NCI-H2107 (cell line): Measurements from ENCODE around the gene BRD4.
A peak's percentile ranks its signal among the peaks of the same experiment; 100 is the strongest.

ENCODE experiments used
- DNase-seq: peaks from one replicate; lab custom pipeline; 2025; lab: John Stamatoyannopoulos, UW

The BRD4 gene

DNA sequence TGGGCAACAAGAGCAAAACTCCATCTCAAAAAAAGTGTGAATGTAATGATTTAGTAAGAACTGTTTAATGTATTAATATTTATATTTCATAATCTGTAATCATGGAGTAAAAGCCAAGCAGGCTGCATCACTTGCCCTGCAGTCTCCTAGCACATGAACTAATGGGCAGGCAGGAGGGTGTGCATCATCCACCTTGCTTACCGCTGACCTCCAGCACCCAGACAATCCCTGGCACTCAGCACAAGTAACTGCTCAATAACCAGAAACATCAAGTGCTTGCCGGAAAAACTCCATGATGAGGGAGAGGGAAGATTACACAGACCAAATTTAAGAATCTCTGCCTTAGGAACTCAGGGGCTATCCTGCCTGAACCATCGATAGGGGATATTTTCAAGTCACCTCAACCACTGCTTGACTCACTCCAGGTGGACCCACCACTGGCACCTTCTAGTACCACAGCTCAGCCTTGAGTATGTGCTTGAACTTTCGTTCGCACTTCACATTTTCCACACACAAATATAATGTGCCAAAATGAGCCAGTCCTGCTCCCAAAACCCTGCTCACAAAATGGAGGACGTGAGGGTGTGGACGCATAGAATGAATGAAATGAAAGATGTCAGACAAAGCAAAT is 18.6 kb downstream of the BRD4 start:
- no peak for DNase-seq

DNA sequence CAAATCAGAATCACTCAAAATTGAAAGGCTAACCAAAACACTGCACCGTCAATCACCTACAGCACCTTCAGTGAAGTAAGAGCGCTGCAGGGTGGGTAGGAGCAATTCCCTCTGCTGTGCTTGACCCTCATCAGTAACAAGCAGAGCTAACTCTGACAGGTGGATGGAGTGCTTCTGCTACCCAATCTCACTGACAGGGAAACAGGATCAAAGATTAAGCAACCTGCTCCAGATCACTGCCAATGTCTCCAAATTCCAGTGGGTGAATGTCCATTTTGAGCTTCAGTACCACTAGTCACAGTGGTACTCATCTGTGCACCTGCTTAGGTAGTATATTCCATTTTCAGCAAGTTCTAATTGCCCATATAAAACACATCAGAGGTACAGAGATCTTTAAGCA is 25.2 kb downstream of the BRD4 start:
- DNase-seq, result no peak

DNA sequence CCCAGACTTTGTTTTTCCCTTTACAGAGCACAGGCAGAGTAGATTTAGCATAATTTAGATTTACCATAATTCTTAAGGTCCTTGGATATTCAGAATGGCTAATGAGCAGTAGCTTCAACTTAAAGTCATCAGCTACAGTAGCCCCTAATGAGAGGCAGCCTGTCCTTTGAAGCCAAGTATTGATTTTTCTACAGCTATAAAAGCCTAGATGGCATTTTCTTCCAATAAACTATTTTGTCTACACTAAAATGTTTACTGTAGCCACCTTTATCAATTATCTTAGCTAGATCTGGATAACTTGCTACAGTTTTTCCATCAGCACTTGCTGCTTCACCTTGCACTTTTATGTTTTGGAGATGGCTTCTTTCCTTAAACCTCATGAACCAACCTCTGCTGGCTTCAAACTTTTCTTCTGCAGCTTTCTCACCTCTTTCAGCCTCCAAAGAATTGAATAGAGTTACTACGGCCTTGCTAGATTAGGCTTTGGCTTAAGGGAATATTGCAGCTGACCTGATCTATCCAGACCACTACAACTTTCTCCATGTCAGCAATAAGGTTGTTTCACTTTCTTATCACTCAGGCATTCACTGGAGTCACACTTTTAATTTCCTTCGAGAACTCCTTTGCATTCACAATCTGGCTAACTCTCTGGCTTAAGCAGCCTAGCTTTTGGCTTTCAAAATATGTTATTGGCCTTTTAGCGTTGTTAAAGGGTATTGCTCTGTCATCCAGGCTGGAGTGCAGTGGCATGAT is 26.6 kb downstream of the BRD4 start:
- DNase-seq, result no peak

DNA sequence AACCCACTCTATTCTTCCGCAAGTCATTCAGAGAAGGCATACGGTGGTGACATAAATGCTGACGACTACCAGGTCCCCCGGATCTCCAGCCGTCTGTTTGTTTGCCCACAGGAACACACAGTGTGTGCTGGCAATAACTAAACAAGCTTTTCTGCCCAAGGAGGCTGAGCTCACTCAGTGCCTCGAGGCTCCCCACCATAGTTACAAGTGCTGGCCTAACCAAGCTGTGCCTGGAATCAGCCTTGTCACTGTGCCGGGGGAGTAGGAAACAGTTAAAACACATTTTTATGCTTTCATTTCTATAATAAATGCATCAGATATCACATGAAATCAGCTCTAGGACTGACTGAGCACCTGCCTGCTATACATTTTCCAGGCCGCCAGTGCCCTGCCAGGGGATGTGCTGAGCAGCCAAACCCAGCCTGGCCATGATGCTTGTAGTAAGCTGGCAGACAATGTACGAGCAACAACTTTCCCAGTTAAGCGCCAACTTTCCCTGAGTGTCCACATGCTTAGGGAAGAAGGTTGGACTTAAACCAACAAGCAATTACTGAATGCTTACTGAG is 28.1 kb downstream of the BRD4 start:
- DNase-seq, result no peak

DNA sequence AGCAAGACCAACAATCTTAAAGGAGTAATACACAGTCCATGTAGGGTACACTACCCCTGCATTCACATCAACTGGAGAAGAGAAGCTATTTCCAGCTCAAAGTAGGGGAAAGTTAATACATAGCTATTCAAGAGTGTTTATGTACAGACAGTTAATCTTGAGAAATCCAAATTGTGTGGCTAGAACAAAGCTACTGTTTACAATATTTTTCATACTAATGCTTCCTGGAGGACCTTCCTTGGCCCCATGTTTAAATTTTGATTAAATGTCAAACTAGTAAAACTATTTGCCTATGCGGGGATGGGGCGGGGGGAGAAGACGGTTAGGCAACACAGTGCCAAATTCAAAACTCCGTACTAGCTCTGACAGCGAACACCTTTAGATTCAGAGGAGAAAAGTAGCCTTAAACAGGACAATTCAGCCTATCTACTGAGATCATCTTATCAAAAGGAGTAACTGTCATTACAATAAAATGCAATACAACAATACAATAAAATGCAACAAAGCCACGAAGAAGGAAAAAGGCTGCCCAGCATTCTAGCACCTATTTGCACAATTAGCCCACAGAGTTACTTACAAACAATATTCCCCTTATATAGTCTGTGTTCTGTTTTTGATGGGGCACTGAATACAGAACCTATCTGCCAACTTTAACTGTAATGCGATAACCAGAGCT is 29.1 kb downstream of the BRD4 start:
- no peak for DNase-seq

DNA sequence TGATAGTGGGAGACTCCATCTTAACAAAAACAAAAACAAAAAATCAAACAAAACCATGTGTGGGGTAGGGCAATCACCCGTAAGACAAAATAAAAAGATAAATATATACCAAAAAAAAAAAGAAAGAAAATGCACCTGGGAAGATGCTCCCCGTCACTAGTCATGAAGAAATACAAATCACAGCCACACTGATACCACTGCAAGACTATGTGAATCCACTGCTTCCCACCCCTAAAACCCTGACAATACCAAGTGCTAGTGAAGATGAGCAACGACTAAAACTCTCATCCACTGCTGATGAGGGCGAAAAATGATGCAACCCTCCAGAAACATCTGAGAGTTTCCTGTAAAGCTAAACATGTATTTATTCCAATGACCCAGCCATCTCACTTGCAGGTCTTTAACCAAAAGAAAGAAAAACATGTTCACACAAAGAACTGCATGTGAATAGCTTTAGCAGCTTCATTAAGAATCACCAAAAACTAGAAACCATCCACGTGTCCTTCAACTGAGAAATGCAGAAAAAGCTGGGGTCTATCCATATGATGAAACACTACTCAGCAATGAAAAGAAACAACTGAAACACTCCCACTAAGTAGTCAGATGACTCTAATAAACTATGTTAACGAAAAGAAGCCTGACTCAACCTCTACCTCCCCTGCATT is 31.7 kb downstream of the BRD4 start:
- DNase-seq, result no peak

DNA sequence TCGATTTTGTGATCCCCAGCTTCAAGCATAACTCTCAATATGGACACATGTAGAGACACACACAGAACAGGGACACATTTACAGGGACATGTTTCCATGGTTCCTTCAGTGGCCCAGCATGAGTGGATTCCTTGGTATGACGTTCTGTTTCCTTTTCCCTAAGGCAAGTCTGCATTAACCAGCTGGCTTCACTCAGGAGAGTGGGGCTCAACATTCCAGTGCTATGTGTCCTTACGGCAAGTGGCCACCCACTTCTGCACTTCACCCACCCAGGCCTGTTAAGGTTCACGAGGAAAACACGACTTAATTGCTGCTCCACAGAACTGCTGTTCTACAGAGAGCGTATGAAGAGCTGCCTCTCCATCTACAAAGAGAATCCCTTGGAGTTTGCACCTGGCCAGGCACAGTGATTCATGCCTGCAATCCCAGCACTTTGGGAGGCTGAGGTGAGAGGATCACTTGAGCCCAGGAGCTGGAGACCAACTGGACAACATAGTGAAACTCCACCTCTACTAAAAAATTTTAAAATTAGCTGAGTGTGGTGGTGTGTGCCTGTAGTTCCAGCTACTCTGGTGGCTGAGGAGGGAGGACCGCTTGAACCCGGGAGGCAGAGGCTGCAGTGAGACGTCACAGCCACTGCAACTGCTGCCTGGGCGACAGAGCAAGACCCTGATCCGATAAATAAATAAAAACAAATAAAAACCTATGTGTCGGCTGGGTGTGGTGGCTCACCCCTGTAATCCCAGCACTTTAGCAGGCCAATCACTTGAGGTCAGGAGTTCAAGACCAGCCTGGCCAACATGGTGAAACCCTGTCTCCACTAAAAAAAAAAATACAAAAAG is 32.5 kb downstream of the BRD4 start:
- no peak for DNase-seq

DNA sequence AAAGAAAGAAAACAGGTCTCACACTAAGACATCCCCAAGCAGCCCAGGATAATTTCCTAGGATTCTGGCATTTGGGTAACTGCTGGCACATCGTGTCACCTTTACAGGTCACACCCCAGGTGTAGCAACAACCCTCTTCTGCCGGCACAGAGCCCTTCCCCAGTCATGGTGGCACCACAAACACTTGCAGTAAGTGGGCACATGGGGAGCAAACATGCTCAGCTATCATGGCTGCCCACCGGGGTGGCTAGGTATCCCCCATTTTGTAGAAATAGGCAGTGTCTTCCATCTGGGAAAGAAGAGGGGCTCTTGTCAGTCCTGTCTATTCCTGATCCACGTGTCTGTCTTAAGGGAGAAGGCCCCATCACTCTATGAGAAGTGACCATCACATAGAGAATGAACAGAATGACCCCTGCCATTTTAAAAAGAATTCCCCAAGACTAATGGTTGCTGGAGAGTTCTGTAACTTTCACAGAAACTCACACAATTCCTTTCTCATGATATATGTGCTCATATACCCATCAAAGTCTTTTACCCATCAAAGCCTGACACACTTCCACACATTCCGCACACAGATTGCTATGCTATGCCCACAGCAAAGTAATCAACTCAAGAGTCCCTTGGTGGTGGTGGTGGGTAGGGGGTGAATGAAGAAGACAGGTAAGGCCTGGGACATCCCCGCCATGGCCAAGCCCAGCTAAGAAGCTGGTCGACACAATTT is 33.3 kb downstream of the BRD4 start:
- DNase-seq, result no peak

DNA sequence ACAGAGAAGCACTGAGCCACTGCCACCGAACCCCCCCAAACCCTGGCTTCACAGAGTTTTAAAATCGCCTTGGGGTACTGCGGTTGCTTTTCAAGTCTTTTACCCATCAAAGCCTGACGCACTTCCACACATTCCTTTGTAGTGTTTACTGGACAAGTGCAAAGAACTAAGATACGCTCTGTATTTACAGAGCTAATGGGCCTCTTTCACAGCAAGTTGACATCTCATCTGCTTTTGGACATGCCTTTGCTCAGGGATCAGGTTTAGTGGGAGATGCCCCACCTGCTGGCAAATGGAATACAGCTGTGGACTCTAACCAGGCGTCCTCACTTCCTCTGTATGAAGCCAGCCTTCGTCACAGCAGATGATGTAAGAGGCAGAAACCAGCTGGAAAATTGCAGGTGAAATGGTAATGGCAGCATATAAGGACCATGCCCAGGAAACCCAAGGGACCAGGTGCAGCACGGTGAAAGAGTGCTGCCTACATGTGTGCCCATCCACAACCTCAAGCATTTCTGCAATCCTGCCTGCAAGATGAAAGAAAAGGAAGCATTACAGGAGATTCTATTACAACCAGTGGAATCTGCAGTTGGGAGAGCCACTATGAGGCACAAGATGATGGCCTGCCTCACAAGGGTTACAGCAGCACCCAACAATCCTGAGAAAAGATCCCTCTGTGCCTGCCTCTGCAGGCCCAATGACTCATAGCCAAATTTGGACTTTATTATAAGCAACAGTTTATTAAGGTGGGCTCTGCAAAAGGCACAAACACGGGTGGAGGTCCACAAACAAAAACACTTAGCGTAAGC is 34.7 kb downstream of the BRD4 start:
- DNase-seq, result peak; percentile 31

DNA sequence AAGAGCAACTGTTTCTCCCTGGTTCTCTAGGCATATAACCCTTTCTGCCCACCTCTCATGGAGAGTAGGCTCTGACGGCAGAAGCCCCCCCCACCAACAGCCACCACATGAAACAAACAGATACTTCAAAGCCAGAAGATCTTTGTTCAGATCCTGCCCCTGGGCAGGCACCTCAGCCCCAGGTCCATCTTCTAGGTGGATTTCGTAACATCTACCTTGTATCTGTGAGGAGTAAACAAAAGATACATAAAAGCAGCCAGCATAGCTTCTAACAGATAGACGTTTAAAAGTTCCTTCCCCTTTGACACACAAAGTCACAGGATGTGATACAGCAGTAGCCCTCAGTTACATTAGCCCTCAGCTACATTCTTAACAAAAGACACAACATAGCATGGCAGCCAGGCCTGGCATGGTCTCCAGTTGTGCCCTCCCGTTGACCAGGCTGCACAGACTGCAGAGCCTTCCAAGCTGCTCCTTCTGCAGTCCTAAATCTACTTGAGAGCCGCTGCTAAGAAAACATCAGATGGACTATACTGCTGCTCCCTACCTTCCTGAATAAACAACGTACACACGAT is 35.4 kb downstream of the BRD4 start:
- DNase-seq, result no peak

DNA sequence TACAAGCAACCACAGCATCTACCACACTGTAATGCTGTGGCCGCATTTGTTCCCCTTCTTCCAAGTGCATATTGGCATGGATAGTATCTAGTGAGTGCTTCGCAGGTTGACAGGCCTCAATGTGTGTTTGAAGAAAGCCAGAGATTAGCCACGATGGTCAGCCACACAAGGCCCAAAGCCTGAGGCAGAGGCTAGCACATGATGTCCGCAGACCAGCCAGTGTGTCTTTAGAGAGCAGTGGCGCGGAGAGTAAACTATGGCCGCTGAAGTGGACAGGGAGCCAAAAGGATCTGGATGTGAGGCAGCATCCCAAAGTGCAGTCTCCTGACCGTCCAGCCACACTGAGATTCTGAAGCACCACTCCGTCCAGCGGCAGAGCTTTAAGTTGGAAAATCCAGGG is 36.0 kb downstream of the BRD4 start:
- no peak for DNase-seq

DNA sequence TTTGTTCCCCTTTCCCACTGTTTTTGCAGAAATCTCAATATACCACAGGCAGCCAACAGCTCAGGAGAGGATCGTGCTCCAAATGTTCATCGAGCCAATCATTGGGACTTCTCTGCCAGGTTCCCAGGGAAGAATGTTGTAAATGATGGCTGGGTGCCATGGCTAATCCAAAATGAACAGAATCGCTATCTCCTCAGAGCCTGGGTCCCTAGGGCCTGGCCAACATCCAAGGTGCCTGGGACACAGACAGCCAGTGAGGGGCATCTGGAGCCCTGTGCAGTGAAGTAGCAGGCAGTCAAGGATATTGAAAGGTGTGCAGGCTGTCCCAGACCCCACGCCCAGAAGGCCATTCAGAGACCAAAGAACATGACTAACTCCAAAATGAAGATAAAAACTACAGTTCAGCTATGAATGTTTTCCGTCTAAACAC is 37.8 kb downstream of the BRD4 start:
- DNase-seq, result no peak

DNA sequence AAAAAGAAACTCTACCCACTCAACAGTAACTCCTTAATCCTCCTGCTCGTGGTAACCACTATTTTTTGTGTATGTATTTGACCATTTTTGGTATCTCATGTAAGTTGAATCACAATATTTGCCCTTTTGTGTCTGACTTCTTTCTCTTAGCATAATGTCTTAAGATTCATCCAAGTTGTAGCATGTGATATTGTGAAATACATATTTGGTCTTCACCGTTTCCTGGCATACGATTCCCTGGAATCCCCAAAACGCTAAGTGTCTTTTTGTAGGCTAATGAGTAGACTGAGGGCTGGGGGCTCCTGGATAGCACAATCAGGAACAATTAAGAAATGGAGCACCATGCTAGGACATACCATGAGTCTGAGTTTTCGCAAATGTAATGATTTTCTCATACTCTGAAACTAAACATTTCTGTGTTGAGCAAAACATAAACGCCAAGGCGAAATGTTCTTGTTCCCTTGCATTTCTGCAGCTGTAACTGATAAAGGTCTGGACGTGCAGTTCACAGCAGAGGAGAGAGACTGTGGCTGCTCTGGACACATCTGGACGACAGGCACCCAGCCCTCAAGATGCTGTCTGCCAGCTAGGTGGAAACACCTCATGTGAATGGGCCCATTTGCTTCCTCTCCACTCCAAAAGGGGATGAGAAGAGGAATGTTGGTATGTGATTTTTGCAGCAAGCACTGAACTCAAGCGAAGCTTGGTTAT is 38.4 kb downstream of the BRD4 start:
- DNase-seq, result no peak

DNA sequence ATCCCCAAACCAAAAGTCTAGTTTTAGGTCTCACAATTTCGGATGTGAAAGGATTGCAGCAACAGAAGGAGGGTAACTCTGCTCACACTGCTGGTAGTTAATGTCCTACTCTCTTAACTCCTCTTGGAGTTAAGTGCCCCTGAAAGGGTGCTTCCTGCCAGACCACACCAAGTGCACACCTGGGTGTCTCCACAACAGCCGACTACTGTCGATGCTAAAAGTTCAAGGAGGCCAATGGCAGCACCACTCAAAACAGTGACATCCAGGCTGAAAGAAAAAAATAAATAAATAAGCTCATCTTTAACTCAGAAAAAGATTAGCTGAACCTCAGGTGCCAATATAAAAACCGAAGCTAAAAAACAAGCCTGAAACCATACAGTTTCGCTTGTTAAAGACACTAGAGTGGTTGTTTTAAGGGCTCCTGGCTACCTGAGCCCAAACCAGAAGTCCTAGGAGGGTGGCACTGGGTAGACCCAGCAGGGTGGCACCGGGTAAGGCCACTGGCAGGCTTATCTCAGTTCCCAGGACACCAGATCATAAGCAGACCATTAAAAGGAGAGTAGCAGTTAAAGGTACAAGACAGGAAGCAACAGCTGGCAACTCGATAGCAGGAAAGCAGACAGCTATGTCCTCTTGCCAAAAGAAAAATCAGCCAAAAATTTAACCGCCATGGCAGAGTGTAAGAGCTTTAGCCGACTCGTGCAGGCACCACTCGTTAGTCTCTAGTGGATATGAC is 39.3 kb downstream of the BRD4 start:
- DNase-seq, result no peak

DNA sequence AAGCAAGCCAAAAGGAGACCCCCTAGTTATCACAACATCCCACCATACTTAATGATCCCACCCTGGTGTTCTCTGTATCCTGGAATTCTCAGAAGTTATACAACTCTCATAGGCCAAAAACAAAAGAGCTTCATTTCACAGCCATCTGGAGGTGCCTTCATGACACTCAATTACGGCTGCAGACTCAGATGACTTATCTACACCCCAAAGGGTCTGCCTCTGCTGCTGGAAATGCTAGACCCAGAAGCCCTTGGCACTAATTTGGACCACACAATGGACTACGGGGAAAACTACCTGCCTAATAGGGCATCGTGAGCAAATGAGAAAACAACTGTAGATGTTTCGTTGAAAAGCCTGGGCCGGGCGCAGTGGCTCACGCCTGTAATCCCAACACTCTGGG is 40.2 kb downstream of the BRD4 start:
- DNase-seq, result no peak

DNA sequence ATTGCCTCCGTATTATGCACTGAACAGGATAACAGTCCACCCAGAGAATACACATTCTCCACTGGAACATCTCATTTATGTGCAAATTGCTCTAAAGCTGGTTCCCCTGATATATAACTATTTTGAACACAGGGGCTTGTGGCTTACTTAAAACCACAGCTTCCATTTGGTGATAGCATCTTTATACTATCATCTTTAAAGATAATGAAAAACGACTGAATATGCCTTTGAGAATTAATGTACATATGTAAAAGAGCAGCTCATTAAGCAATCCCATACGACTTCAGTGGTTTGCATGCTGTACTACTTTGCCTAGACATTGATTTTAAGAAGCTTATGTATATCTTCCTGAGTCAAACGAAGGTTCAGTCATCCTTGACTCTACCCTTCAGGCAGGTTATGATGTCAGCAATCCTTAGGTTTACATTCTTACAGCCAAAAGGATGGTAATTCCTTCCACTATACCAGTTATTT is 40.8 kb downstream of the BRD4 start:
- DNase-seq, result no peak

DNA sequence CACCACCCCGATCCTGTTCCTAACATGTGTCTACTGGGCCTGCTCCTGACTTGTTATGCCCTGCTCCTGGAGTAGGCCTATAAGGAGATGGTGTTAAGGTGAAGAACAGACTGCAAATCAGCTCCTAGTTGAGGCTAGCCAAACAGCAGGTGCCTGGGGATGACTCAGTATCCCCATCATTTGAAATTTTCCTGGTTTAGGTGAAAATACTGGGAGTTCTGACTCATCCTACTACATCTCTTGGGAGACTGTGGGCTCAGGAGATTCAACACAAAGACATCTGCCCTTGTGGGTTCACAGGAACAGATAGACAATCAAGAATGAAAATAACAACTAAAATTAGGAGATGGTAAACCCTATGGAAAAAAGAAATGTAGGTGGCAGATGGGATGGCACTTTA is 41.2 kb downstream of the BRD4 start:
- DNase-seq, result no peak

DNA sequence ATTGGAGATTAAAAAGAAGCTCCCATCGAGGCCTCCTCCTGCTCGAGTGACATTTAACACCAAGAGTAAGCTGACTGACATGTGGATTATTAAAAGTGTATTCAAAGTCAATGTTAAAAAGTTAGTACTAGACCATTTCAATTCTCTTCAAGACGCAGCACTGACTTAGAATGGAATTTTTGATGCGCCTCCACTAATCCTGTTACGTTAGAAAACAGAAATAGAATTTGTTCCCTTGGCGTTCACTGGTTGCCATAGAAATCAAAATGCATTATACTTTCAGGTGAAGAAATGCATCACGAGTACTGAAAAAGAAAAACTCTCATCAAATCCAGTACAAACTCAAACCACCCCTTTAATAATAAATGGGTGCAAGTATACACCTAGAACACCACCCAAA is 42.2 kb downstream of the BRD4 start:
- DNase-seq, result no peak
